Mesendoderm (in vitro differentiated cells): ENCODE results near the gene HSPB6.
"Not testable (repeated sequence)": the region's sequence is repeated elsewhere in the genome, so short reads cannot be mapped to it uniquely, and the experiment has no call there.

Experiments
- DNase-seq: peaks from one replicate; pipeline ENCODE4 v3.0.0; 2013
- H2AK5ac ChIP-seq: 2 replicates; pipeline ENCODE4 v1.6.1; 2013; ENCODE audit warnings: low read length, inconsistent platforms
- H2BK120ac ChIP-seq: 2 replicates; pipeline ENCODE4 v1.6.1; 2013; ENCODE audit warnings: low read depth, mild to moderate bottlenecking, low read length, moderate library complexity, mixed read lengths
- H2BK15ac ChIP-seq: replicated peaks from 2 replicates; pipeline ENCODE4 v1.6.1; 2013; ENCODE audit warnings: low read depth, mild to moderate bottlenecking, moderate library complexity
- H2BK5ac ChIP-seq: 2 replicates; pipeline ENCODE4 v1.6.1; 2013; ENCODE audit warnings: low read length, inconsistent platforms
- H3K18ac ChIP-seq: 2 replicates; pipeline ENCODE4 v1.6.1; 2013; ENCODE audit warnings: mild to moderate bottlenecking, low read length, mixed read lengths
- H3K23ac ChIP-seq: one replicate; pipeline ENCODE4 v1.6.1; 2013; ENCODE audit warnings: low read length
- H3K27ac ChIP-seq: 2 replicates; pipeline ENCODE4 v1.5.1; 2013; ENCODE audit warnings: low read depth, mild to moderate bottlenecking, inconsistent platforms, low read length, moderate library complexity
- H3K27me3 ChIP-seq: 2 replicates; pipeline ENCODE4 v1.6.1; 2013; ENCODE audit warnings: low read length, control low read depth, mild to moderate bottlenecking, inconsistent platforms; ENCODE audit not compliant: insufficient read depth, poor library complexity
- H3K36me3 ChIP-seq: 2 replicates; pipeline ENCODE4 v1.6.1; 2013; ENCODE audit warnings: low read length, inconsistent platforms; ENCODE audit not compliant: control insufficient read depth, insufficient read depth
- H3K4ac ChIP-seq: one replicate; pipeline ENCODE4 v1.6.1; 2013; ENCODE audit warnings: low read depth, mild to moderate bottlenecking, low read length, moderate library complexity
- H3K4me1 ChIP-seq: 2 replicates; pipeline ENCODE4 v1.6.1; 2013; ENCODE audit warnings: low read depth, low read length, inconsistent platforms; ENCODE audit not compliant: control insufficient read depth
- H3K4me2 ChIP-seq: 2 replicates; pipeline ENCODE4 v1.6.1; 2013; ENCODE audit warnings: low read length
- H3K4me3 ChIP-seq: 2 replicates; pipeline ENCODE4 v1.5.1; 2013; ENCODE audit warnings: mild to moderate bottlenecking, low read length
- H3K56ac ChIP-seq: one replicate; pipeline ENCODE4 v1.6.1; 2013; ENCODE audit warnings: low read length
- H3K79me1 ChIP-seq: 2 replicates; pipeline ENCODE4 v1.6.1; 2013; ENCODE audit warnings: low read length, inconsistent platforms
- H3K79me2 ChIP-seq: 2 replicates; pipeline ENCODE4 v1.6.1; 2013; ENCODE audit warnings: mild to moderate bottlenecking, low read length; ENCODE audit not compliant: control insufficient read depth, insufficient read depth
- H3K9ac ChIP-seq: 2 replicates; pipeline ENCODE4 v1.6.1; 2013; ENCODE audit warnings: low read length, inconsistent platforms
- H4K5ac ChIP-seq: one replicate; pipeline ENCODE4 v1.6.1; 2013; ENCODE audit warnings: low read length
- H4K8ac ChIP-seq: one replicate; pipeline ENCODE4 v1.6.1; 2013; ENCODE audit warnings: low read depth, mild to moderate bottlenecking, control low read depth, low read length, moderate library complexity
- WGBS: extraction: QIAGEN DNeasy Blood & Tissue Kit; methylation state at CpG from one replicate; pipeline ENCODE4 v1.1.7; 2013; ENCODE audit warnings: low lambda C conversion rate, missing lambda C conversion rate; ENCODE audit not compliant: insufficient coverage; ENCODE audit errors: extremely low coverage; 5-methylcytosine and 5-hydroxymethylcytosine counted together

HSPB6 gene

GRCh38 chr19:35796645-35797542 lies 40.1 kb upstream of the HSPB6 start:
- no peaks in the 10 kb centered on the region for H3K79me2 ChIP-seq
- H4K5ac ChIP-seq = no peak overlapping the region
- H3K4me3 ChIP-seq = no peak overlapping the region
- peaks cover 2% of the 10 kb centered on the region for H3K4me1 ChIP-seq
- H3K36me3 ChIP-seq = no peaks in the 10 kb centered on the region
- no peak overlapping the region for H4K8ac ChIP-seq
- no peak overlapping the region for H3K23ac ChIP-seq
- DNase-seq = no peak
- no peak overlapping the region for H3K18ac ChIP-seq
- H2BK5ac ChIP-seq = no peak overlapping the region
- no peak overlapping the region for H2AK5ac ChIP-seq
- H3K4me2 ChIP-seq = peak overlapping the region; percentile 18
- H3K79me1 ChIP-seq = no peaks in the 10 kb centered on the region
- no peak overlapping the region for H2BK120ac ChIP-seq
- WGBS = no CpG with 5 or more reads among the region's 39 CpGs
- H3K9ac ChIP-seq = peak overlapping the region; percentile 38
- H3K56ac ChIP-seq = peak overlapping the region; percentile 84
- no peak overlapping the region for H3K27ac ChIP-seq
- H3K27me3 ChIP-seq = peaks cover 7% of the 10 kb centered on the region
- no peak overlapping the region for H3K4ac ChIP-seq
- no peak overlapping the region for H2BK15ac ChIP-seq

GRCh38 chr19:35795564-35795963 lies 38.7 kb upstream of the HSPB6 start:
- H4K8ac ChIP-seq, H2BK5ac ChIP-seq, H3K18ac ChIP-seq, H3K79me1 ChIP-seq, H3K27ac ChIP-seq, DNase-seq, H3K23ac ChIP-seq, H3K4me1 ChIP-seq, H3K4ac ChIP-seq, H3K36me3 ChIP-seq, H2AK5ac ChIP-seq, H2BK15ac ChIP-seq, H3K4me2 ChIP-seq, H3K79me2 ChIP-seq, H2BK120ac ChIP-seq, H4K5ac ChIP-seq, H3K27me3 ChIP-seq, H3K9ac ChIP-seq, H3K56ac ChIP-seq, H3K4me3 ChIP-seq: not testable (repeated sequence)
- WGBS = no CpG with 5 or more reads among the region's 1 CpG

GRCh38 chr19:35793381-35794165 lies 36.7 kb upstream of the HSPB6 start:
- H3K56ac ChIP-seq = no peak overlapping the region
- peaks cover 2% of the 10 kb centered on the region for H3K4me1 ChIP-seq
- no peak overlapping the region for H3K9ac ChIP-seq
- no peak overlapping the region for H3K18ac ChIP-seq
- H2AK5ac ChIP-seq = no peak overlapping the region
- H3K23ac ChIP-seq = no peak overlapping the region
- H4K8ac ChIP-seq = no peak overlapping the region
- H2BK15ac ChIP-seq = no peak overlapping the region
- peaks cover 7% of the 10 kb centered on the region for H3K27me3 ChIP-seq
- no peaks in the 10 kb centered on the region for H3K79me1 ChIP-seq
- H3K4me2 ChIP-seq = no peak overlapping the region
- DNase-seq = no peak
- H3K4me3 ChIP-seq = no peak overlapping the region
- H3K4ac ChIP-seq = no peak overlapping the region
- no peaks in the 10 kb centered on the region for H3K79me2 ChIP-seq
- no peak overlapping the region for H3K27ac ChIP-seq
- no CpG with 5 or more reads among the region's 7 CpGs for WGBS
- H2BK120ac ChIP-seq = no peak overlapping the region
- no peaks in the 10 kb centered on the region for H3K36me3 ChIP-seq
- no peak overlapping the region for H2BK5ac ChIP-seq
- H4K5ac ChIP-seq = no peak overlapping the region

GRCh38 chr19:35792888-35793287 lies 36.1 kb upstream of the HSPB6 start:
- no peak overlapping the region for H3K18ac ChIP-seq
- no peak overlapping the region for H2AK5ac ChIP-seq
- no peak overlapping the region for H2BK120ac ChIP-seq
- peaks cover 7% of the 10 kb centered on the region for H3K27me3 ChIP-seq
- H3K36me3 ChIP-seq = no peaks in the 10 kb centered on the region
- H3K23ac ChIP-seq = no peak overlapping the region
- no peaks in the 10 kb centered on the region for H3K79me2 ChIP-seq
- H2BK5ac ChIP-seq = no peak overlapping the region
- WGBS = no CpG with 5 or more reads among the region's 8 CpGs
- H3K9ac ChIP-seq = no peak overlapping the region
- H2BK15ac ChIP-seq = no peak overlapping the region
- H3K4ac ChIP-seq = no peak overlapping the region
- no peak overlapping the region for H3K27ac ChIP-seq
- H4K8ac ChIP-seq = no peak overlapping the region
- H3K79me1 ChIP-seq = no peaks in the 10 kb centered on the region
- no peak for DNase-seq
- H4K5ac ChIP-seq = no peak overlapping the region
- H3K4me2 ChIP-seq = no peak overlapping the region
- H3K4me3 ChIP-seq = no peak overlapping the region
- no peak overlapping the region for H3K56ac ChIP-seq
- H3K4me1 ChIP-seq = peaks cover 2% of the 10 kb centered on the region

GRCh38 chr19:35792312-35792711 lies 35.5 kb upstream of the HSPB6 start:
- Histone ChIP-seq H3K79me2 (no peaks in the 10 kb centered on the region), H3K9ac (no peak overlapping the region), H2BK120ac (no peak overlapping the region), H2AK5ac (no peak overlapping the region), H3K23ac (no peak overlapping the region), H3K79me1 (no peaks in the 10 kb centered on the region), H3K4me2 (no peak overlapping the region), H4K5ac (no peak overlapping the region), H3K36me3 (no peaks in the 10 kb centered on the region), H2BK15ac (no peak overlapping the region), H3K27me3 (peaks cover 7% of the 10 kb centered on the region), H2BK5ac (no peak overlapping the region), H3K4me3 (no peak overlapping the region), H3K56ac (no peak overlapping the region), H3K4me1 (no peaks in the 10 kb centered on the region), H4K8ac (no peak overlapping the region), H3K18ac (no peak overlapping the region), H3K27ac (no peak overlapping the region), H3K4ac (no peak overlapping the region)
- no CpG with 5 or more reads among the region's 15 CpGs for WGBS
- DNase-seq = no peak
